Hematopoietic multipotent progenitor cell (in vitro differentiated cells): Measurements from ENCODE around the gene PFKFB3. TPM values are rescaled to one million over a fixed set of nuclear protein-coding genes. Genes with fewer than 3 reads are reported as not detected.

Source experiments
- DNase-seq, 3 donors: peaks; one replicate each; pipeline ENCODE4 v3.0.0-alpha.2; 2011 to 2015; ENCODE audit warnings: low read depth in 2 of 3, low spot score in 2 of 3
- total RNA-seq: library from RNA; depleted of rRNA; stranded (reverse); fragments of >200 nt; gene quantifications from one replicate; pipeline ENCODE4 v1.2.3, GENCODE V29; 2012

The PFKFB3 gene
- total RNA-seq, 1 donor = 35.0 TPM

DNA sequence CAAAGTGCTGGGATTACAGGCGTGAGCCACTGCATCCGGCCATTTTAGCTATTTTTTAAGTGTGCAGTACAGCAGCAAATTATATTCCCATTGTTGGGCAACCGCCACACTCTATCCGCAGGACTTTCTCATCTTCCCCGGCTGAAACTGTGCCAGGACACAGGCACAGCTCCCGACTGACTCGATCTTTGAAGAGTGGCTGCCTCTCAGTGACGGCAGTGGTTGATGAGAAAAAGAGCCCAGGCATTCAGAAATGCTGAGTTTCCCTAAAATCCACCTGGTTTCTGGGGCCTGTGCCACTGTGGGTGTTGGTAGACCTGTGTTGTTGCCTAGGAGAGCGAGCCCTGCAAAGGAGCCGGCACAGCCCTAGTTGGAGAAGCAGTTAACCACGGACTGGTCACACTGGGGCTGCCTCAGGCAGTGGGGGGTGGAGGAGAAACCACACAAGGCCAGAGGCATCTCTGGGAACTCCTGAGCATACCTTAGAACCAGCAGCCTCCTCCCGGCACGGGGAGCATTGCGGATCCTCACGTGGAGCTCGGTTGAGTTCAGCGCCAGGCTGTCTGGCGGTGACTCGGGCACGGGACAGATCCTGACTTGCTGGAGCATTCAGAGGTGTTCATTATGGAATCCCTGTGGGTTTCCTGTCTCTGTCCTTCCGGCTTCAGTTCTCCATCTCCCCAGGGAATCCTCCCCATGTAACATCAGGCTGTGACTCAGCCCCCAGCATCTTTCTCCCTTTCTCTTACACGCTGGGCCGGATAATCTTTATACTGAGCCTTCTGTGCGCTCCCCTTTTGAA is 16.2 kb downstream of the PFKFB3 start:
- DNase-seq = no peak

DNA sequence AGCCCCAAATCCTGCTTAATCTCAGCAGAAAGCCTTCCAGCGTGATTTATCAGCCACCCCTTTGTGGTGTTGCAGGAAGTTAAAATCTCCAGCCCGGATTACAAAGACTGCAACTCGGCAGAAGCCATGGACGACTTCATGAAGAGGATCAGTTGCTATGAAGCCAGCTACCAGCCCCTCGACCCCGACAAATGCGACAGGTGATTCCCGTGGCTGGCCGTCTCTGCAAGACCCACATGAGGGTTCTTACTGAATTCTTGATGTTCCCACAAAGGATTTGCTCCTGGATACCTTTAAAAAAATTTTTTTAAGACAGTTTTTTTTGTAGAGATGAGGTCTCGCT is 16.7 kb downstream of the PFKFB3 start:
- DNase-seq = no peak

GRCh38 chr10:6220418-6221191 is 17.9 kb downstream of the PFKFB3 start:
- peak in 1 of 3 donors; percentile 7 for DNase-seq

- DNase-seq = no peak
These were observed 18.6 kb downstream of the PFKFB3 start for GRCh38 chr10:6221192-6221940.

GRCh38 chr10:6221971-6222751 is 19.4 kb downstream of the PFKFB3 start:
- no peak for DNase-seq

DNA sequence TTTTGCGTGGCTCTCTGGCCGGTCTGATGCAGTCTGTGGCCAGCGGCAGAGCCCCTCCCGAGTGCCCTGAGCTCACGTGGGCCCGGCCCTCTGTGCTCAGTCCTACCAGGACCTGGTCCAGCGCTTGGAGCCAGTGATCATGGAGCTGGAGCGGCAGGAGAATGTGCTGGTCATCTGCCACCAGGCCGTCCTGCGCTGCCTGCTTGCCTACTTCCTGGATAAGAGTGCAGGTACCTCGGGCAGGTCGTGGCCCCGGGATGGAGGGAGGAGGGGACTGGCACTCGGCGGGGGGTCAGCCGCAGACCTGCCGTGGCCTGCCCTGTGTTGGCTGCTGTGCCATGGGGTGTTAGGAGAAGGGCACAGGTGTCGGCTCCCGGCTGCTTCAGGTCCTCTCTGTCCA is 20.0 kb downstream of the PFKFB3 start:
- no peak for DNase-seq

DNA sequence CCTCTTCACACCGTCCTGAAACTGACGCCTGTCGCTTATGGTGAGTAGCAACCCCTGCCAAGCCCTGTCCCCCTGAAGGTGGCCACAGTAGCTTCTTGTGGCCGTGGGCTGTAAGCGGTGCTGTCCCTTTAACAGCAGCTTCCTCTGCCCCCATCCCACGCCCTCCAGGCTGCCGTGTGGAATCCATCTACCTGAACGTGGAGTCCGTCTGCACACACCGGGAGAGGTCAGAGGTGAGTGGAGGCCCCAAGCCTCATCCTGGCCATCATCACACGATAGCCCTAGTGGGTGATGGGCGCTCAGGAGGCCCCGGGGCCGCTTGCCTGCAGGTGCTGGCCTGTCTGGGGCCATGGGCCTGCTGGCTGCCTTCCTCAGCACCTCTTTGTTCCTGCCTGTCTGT is 21.2 kb downstream of the PFKFB3 start:
- no peak for DNase-seq

GRCh38 chr10:6224781-6225180 is 22.0 kb downstream of the PFKFB3 start:
- no peak for DNase-seq

DNA sequence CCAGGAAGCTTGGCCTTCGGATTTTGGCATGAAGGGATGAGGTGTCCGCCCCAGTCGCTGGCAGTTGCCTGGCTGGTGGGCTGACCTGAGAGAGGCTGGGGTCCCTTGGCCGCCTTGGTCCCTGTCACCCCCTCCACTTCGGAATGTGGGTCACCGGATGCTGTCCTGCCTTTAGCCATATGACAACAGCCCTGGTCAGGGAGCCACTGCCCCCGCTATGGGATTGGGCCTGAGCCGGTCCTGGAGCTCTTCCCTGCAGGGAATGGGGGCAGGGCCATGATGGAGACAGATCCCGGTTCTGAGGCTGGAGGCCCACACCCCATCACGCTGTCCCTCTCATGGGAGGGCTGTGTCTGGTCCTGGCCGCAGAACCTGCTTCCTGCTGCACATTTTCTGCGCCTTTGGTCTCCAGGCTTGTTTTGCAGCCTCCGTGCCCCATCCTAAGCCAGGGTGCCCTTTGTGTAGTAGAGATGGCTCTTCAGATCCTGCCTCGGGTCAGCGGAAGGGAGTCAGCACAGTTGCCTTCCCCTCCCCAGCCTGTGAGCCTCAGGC is 22.6 kb downstream of the PFKFB3 start:
- no peak for DNase-seq

- no peak for DNase-seq
These were observed 23.5 kb downstream of the PFKFB3 start for GRCh38 chr10:6226216-6226615.

DNA sequence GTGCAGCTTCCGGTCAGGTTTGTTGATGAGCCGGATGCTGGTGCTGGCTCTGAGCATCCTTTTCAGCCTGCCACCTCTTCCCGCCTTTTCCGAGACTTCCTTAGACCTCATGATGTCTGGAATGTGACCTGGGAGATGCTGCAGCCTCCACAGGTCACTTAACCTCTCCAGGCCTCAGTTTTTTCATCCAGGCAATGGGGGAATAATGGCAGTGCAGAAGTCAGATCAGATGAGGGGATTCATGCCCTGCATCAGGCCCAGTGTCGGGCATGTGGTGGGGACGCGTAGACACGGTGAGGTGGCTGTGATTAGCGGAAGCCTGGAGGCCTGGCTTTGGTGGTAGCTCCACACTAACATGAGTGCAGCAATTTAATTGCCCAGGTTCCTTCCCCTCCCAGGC is 24.6 kb downstream of the PFKFB3 start:
- no peak for DNase-seq

GRCh38 chr10:6228010-6228511 is 25.3 kb downstream of the PFKFB3 start:
- no peak for DNase-seq

DNA sequence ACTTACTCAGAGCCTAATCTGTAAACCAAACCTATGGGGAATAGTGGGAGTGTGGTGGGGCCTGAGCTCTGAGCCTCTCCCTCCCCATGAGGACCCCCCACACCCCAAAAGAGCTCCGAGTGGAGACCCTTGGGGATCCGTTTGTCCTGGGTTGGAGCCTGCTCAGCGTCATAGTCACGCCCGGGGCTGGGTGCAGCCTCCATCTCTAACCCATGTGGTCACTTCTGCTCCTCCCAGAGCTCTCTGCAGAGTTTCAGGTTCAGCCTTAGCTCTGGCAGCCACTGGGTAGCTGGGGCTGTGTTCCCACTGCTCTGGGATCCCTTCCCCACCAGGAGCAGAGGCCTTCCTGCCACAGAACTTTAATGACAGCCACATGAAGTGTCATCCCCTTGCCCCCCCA is 25.9 kb downstream of the PFKFB3 start:
- no peak for DNase-seq

DNA sequence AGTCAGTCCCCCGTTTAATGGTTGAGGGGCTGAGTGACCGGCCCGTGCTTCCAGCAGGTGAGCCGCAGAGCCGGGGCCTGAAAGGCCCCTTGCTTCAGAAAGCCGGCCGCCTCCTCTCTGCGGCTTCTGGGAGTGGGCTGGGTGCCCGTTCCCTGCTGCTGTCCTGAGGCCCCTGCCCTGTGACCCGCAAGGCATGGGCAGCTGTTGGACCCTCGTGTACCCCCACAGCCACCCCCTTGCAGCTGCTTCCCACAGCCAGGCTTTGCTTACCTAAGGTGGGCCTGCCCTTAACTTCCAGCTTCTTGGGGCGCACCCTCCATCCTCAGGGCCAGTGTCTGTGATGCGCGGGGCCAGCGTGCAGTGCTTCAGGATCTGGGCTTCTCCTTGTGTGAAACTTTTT is 26.6 kb downstream of the PFKFB3 start:
- no peak for DNase-seq

DNA sequence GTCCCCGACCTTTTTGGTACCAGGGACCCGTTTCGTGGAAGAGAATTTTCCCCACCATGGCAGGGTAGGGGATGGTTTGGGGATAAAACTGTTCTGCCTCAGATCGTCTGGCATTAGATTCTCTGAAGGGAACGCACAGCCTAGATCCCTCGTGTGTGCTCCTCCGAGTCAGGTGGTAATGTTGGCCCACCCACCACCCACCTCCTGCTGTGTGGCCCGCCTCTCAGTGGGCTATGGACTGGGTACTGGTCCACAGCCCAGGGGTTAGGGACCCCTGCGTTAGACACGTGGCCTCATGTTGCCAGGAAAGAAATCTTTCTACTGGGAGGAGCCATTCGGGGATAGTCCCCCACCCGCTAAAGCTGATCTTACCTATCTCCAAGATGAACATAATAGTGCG is 27.0 kb downstream of the PFKFB3 start:
- no peak for DNase-seq

GRCh38 chr10:6230315-6230714 is 27.6 kb downstream of the PFKFB3 start:
- no peak for DNase-seq

- DNase-seq = no peak
These were observed 28.4 kb downstream of the PFKFB3 start for GRCh38 chr10:6231146-6231545.

- no peak for DNase-seq
These were observed 29.0 kb downstream of the PFKFB3 start for GRCh38 chr10:6231730-6232129.

GRCh38 chr10:6232225-6232807 is 29.6 kb downstream of the PFKFB3 start:
- DNase-seq = no peak
